Glutamatergic neuron (in vitro differentiated cells): ENCODE measurements around the gene CCL3. TPM values are rescaled to one million over a fixed set of nuclear protein-coding genes. Genes with fewer than 3 reads are reported as not detected.

ENCODE experiments used
- DNase-seq: peaks from one replicate; pipeline ENCODE4 v3.0.0; 2022
- H3K27ac Mint-ChIP-seq: one replicate; pipeline ENCODE4 v1.8.0; 2020; ENCODE audit warnings: mild to moderate bottlenecking, mixed read lengths, inconsistent platforms; ENCODE audit not compliant: unreplicated experiment
- H3K27me3 Mint-ChIP-seq: one replicate; pipeline ENCODE4 v1.8.0; 2020; ENCODE audit warnings: mild to moderate bottlenecking, moderate library complexity, mixed read lengths, inconsistent platforms; ENCODE audit not compliant: unreplicated experiment
- H3K36me3 Mint-ChIP-seq: one replicate; pipeline ENCODE4 v1.8.0; 2020; ENCODE audit warnings: mild to moderate bottlenecking, mixed read lengths, inconsistent platforms; ENCODE audit not compliant: unreplicated experiment
- H3K4me1 Mint-ChIP-seq: one replicate; pipeline ENCODE4 v1.8.0; 2020; ENCODE audit warnings: mild to moderate bottlenecking, low read depth, mixed read lengths, inconsistent platforms; ENCODE audit not compliant: unreplicated experiment
- H3K4me3 Mint-ChIP-seq: one replicate; pipeline ENCODE4 v1.8.0; 2020; ENCODE audit warnings: mild to moderate bottlenecking, mixed read lengths, inconsistent platforms; ENCODE audit not compliant: unreplicated experiment
- H3K9me3 Mint-ChIP-seq: one replicate; pipeline ENCODE4 v1.8.0; 2020; ENCODE audit warnings: mild to moderate bottlenecking, moderate library complexity, mixed read lengths, inconsistent platforms; ENCODE audit not compliant: unreplicated experiment
- total RNA-seq: library from RNA; stranded (reverse); fragmentation: NEBNext Ultra II Directional; extraction: Animal tissue kit (Norgen Biotek cat#: 25700); gene quantifications from one replicate; pipeline ENCODE4 v1.2.1, GENCODE V29; 2021; ENCODE audit not compliant: unreplicated experiment
- TF ChIP-seq, protein P1 (sequence below): fragments of 200-600 bp; sonication (generic); IDR thresholded peaks from one replicate; pipeline ENCODE4 v1.5.0; 2021; ENCODE audit not compliant: partially characterized antibody, unreplicated experiment

The CCL3 gene
- total RNA-seq, 1 donor from 2014 or later = not detected

DNA sequence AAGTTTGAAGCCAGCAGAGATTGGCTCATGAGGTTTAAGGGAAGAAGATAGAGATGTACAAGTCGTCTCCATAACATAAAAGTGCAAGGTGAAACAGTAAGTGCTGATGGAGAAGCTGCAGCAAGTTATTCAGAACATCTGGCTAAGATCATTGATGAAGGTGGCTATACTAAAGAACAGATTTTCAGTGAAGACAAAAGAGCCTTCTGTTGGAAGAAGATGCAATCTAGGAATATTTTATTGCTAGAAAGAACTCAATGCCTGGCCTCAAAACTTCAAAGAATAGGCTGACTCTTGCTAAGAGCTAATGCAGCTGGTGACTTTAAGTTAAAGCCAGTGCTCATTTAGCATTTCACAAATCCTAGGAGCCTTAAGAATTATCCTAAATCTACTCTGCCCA lies 39.7 kb upstream of the CCL3 start:
- Mint-ChIP-seq H3K36me3 (peaks cover 4% of the 10 kb centered on the region), H3K27me3 (peaks cover 2% of the 10 kb centered on the region), H3K4me1 (no peaks in the 10 kb centered on the region), H3K27ac (no peak overlapping the region), H3K9me3 (peaks cover 4% of the 10 kb centered on the region), H3K4me3 (no peak overlapping the region)
- TF ChIP-seq, protein P1, sequence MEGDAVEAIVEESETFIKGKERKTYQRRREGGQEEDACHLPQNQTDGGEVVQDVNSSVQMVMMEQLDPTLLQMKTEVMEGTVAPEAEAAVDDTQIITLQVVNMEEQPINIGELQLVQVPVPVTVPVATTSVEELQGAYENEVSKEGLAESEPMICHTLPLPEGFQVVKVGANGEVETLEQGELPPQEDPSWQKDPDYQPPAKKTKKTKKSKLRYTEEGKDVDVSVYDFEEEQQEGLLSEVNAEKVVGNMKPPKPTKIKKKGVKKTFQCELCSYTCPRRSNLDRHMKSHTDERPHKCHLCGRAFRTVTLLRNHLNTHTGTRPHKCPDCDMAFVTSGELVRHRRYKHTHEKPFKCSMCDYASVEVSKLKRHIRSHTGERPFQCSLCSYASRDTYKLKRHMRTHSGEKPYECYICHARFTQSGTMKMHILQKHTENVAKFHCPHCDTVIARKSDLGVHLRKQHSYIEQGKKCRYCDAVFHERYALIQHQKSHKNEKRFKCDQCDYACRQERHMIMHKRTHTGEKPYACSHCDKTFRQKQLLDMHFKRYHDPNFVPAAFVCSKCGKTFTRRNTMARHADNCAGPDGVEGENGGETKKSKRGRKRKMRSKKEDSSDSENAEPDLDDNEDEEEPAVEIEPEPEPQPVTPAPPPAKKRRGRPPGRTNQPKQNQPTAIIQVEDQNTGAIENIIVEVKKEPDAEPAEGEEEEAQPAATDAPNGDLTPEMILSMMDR = no peak
- DNase-seq = no peak

DNA sequence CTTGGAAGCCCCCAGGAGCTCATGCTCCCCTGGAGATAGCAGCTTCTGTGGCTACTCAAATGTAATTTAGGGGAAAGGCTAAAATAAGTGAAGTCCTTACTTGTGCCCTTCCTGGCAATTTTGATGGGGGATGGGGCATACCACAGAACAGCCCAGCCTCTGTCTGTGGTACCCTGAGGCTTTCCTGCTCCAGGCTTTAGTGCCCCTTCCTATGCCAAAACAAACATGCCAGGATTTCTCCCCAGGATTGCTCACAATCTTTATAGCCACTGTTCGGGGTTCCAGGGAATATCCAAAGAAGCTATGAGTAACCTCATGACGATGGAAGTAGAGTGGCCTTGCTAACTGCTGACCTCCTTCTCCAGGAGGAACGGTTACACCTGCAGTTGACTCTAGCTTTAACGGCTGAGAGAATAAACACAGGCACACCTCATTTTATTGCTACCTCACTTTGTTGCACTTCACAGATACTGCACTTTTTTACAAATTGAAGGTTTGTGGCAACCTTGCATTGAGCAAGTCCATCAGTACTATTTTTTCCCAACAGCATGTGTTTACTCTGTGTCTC lies 38.6 kb upstream of the CCL3 start:
- Mint-ChIP-seq H3K27me3 (peaks cover 2% of the 10 kb centered on the region), H3K9me3 (peaks cover 4% of the 10 kb centered on the region), H3K4me3 (no peak overlapping the region), H3K4me1 (no peaks in the 10 kb centered on the region), H3K36me3 (peaks cover 4% of the 10 kb centered on the region), H3K27ac (no peak overlapping the region)
- TF ChIP-seq, protein P1 = no peak
- no peak for DNase-seq

DNA sequence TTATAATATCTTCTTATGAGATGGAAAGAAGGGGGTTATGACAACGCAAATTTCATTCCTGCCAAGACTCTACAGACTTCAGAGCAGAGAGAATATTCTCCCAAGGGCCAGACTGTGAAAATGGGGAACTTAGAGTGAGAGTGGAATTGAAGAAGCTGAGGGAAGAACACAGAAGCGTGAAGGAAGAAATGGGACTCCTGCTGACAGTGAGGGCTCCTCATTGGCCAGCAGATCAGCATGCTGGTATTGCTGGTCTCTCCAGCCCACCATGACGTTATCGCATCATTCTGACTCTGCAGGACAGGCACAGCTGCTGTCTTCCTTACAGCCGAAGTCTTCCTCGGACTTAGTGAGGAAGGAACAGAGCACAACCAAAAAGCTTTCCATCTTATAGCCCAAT lies 38.0 kb upstream of the CCL3 start:
- Mint-ChIP-seq H3K27ac (no peak overlapping the region), H3K4me1 (no peaks in the 10 kb centered on the region), H3K4me3 (no peak overlapping the region), H3K9me3 (peaks cover 4% of the 10 kb centered on the region), H3K36me3 (peaks cover 4% of the 10 kb centered on the region), H3K27me3 (peaks cover 2% of the 10 kb centered on the region)
- DNase-seq = no peak
- TF ChIP-seq, protein P1 = no peak

DNA sequence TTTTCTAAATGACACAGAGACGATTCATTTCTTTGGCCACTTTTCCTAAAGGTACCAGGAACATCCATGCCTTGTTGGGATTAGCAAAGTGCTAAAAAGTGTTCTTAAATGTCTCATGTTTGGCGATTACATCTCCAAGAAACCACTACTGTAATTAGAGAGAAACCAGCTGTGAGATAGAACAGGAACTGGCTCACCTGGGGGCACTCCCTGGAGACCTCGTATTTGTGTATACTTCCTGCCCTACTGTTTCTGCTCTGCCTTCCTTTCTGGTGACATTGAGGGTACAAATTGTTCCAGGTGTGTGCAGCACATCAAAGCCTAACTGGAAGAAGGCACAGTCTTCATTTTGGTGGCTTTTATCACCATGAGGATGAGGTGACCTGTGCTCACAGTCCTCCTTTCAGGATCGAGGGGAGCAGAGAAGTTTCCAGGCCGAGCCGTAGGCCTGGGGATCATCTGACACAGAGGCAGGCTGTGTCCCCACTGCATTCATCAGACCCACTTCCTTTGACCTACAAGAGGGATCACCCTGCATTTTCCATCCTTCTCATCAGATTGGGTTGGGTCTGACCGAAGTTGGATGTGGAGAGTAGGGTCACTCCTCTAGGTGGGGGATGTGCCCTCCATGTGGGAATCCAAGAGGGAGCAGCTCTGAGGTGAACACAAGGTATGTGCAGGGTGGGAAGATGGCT lies 37.4 kb upstream of the CCL3 start:
- H3K9me3 Mint-ChIP-seq = peaks cover 4% of the 10 kb centered on the region
- H3K4me1 Mint-ChIP-seq = no peaks in the 10 kb centered on the region
- no peak overlapping the region for H3K27ac Mint-ChIP-seq
- peaks cover 2% of the 10 kb centered on the region for H3K27me3 Mint-ChIP-seq
- TF ChIP-seq, protein P1 = no peak
- H3K4me3 Mint-ChIP-seq = no peak overlapping the region
- DNase-seq = no peak
- H3K36me3 Mint-ChIP-seq = peaks cover 4% of the 10 kb centered on the region
